Stomach (tissue), 9 donors: Measurements from ENCODE around the gene EIPR1. TPM values are rescaled to one million over a fixed set of nuclear protein-coding genes. Genes with fewer than 3 reads are reported as not detected.

Experiments used
- DNase-seq, 2 donors: peaks; one replicate each; pipeline versions ENCODE4 v3.0.0 to v3.0.0-alpha.2; 2013 to 2019
- H3K27ac ChIP-seq, 5 donors: fragments of 200-600 bp in 4 of 5; sonication (generic) in 4 of 5; one replicate each; pipeline ENCODE4 v1.5.1; 2013 to 2019; ENCODE audit warnings: mild to moderate bottlenecking in 1 of 5, moderate library complexity in 1 of 5
- H3K27me3 ChIP-seq, 3 donors: fragments of 200-600 bp; sonication (generic); one replicate each; pipeline ENCODE4 v1.5.1; 2017 to 2019; ENCODE audit warnings: mixed run types in 1 of 3
- H3K36me3 ChIP-seq, 4 donors: fragments of 200-600 bp; sonication (generic); 1 replicate in 3 of 4; 2 replicates in 1 of 4; pipeline ENCODE4 v1.5.1; 2016 to 2019
- H3K4me1 ChIP-seq, 4 donors: fragments of 200-600 bp; sonication (generic); one replicate each; pipeline ENCODE4 v1.5.1; 2016 to 2019
- H3K4me3 ChIP-seq, 4 donors: fragments of 200-600 bp; sonication (generic) in 3 of 4; one replicate each; pipeline ENCODE4 v1.5.1; 2016 to 2019; ENCODE audit warnings: mild to moderate bottlenecking in 1 of 4
- H3K9me3 ChIP-seq, 4 donors: fragments of 200-600 bp; sonication (generic); one replicate each; pipeline ENCODE4 v1.5.1; 2016 to 2019
- EP300 ChIP-seq: sonication (generic); formaldehyde crosslinking; IDR thresholded peaks from one replicate; pipeline ENCODE4 v1.6.1; 2017; ENCODE audit warnings: antibody characterized with exemption
- POLR2A ChIP-seq, 4 donors: fragments of 450-650 bp; IDR thresholded peaks; one replicate each; pipeline ENCODE4 v1.6.1; 2016; ENCODE audit warnings: antibody characterized with exemption in 4 of 4, control low read depth in 2 of 4, mild to moderate bottlenecking in 1 of 4, moderate library complexity in 1 of 4
- POLR2AphosphoS5 ChIP-seq, 3 donors: sonication (generic); formaldehyde crosslinking; IDR thresholded peaks; one replicate each; pipeline ENCODE4 v1.6.1; 2016; ENCODE audit warnings: antibody characterized with exemption in 3 of 3
- WGBS, 5 donors: extraction: QIAGEN DNeasy Blood & Tissue Kit in 3 of 5; methylation state at CpG; one replicate each; pipeline versions ENCODE4 v1.1.5 to v1.1.7; 2013 to 2018; 5-methylcytosine and 5-hydroxymethylcytosine counted together
- intact Hi-C: fragments of 100-400 bp; cut with DNase I; formaldehyde crosslinking; loops from one replicate; pipeline ENCODE4 v1.15.1; 2023; ENCODE audit warnings: low total_unique reads
- polyA plus RNA-seq, 3 donors: library from polyadenylated mRNA; stranded (reverse); fragments of 200-250 nt; gene quantifications; one replicate each; pipeline ENCODE4 v1.2.3, GENCODE V29; 2013
- total RNA-seq, 5 donors: library from RNA; depleted of rRNA; stranded (reverse); fragments of >200 nt; gene quantifications; one replicate each; pipeline versions ENCODE4 v1.1.0 to v1.2.3, GENCODE V29; 2014 to 2016
- TF ChIP-seq, protein P1 (sequence below), 7 experiments: fragments of 450-650 bp in 4 of 7; fragments of 200-600 bp in 3 of 7; sonication (generic) in 3 of 7; IDR thresholded peaks; one replicate each; pipeline ENCODE4 v1.5.1; 2016 to 2019; ENCODE audit warnings: antibody characterized with exemption in 7 of 7, control low read depth in 2 of 7, mild to moderate bottlenecking in 1 of 7
- donor health status: healthy with polysubstance abuse.
- donor health status: Bipolar disorder and iron deficiency.
- donor health status: healthy.

EIPR1 gene
- total and polyA plus RNA-seq, 8 donors = 1.2 to 39.4 (median 12.7) TPM

DNA sequence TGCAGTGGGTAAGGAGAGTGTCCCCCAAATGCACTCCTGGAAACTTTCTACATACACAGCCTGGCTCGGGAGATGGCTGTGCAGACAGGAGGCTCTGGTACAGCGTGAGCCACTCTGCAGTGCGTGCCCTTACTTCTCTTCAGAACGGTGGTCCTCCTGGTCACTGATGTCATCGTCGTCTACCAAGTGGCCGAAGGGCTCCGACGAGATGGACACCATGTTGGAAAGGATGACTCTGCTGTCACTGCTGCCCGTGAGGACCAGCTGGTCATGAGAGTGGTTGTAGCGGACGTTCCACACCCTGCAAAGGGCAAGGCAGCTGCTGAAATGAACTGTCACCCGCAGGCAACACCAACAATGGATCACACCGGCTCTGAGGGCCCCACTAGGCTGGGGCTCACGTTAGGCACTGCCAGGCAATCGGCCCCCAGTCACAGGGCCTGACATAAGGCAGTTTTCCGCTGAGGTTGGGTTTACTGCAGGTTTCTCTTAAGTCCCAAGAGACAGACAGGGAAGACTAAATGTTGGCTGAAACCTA, 185.3 kb downstream of the EIPR1 start:
- no peak for DNase-seq
- no peaks in the 10 kb centered on the region for H3K9me3 ChIP-seq
- no peaks in the 10 kb centered on the region for H3K4me1 ChIP-seq
- intact Hi-C loops = no loop called here
- TF ChIP-seq, protein P1, sequence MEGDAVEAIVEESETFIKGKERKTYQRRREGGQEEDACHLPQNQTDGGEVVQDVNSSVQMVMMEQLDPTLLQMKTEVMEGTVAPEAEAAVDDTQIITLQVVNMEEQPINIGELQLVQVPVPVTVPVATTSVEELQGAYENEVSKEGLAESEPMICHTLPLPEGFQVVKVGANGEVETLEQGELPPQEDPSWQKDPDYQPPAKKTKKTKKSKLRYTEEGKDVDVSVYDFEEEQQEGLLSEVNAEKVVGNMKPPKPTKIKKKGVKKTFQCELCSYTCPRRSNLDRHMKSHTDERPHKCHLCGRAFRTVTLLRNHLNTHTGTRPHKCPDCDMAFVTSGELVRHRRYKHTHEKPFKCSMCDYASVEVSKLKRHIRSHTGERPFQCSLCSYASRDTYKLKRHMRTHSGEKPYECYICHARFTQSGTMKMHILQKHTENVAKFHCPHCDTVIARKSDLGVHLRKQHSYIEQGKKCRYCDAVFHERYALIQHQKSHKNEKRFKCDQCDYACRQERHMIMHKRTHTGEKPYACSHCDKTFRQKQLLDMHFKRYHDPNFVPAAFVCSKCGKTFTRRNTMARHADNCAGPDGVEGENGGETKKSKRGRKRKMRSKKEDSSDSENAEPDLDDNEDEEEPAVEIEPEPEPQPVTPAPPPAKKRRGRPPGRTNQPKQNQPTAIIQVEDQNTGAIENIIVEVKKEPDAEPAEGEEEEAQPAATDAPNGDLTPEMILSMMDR (IDR thresholded peaks at IDR 0.05) = no peak
- TF ChIP-seq EP300 (no peak), POLR2AphosphoS5 (IDR thresholded peaks at IDR 0.05) (no peak), POLR2A (IDR thresholded peaks at IDR 0.05) (no peak)
- H3K27ac ChIP-seq = no peak overlapping the region
- H3K27me3 ChIP-seq = no peaks in the 10 kb centered on the region
- peaks cover 10 to 88% (median 80%) of the 10 kb centered on the region in 4 donors for H3K36me3 ChIP-seq
- no peak overlapping the region for H3K4me3 ChIP-seq
- 92 to 98% (median 96%) methylated on average over 17 of the region's 17 CpGs for WGBS, 5 donors

DNA sequence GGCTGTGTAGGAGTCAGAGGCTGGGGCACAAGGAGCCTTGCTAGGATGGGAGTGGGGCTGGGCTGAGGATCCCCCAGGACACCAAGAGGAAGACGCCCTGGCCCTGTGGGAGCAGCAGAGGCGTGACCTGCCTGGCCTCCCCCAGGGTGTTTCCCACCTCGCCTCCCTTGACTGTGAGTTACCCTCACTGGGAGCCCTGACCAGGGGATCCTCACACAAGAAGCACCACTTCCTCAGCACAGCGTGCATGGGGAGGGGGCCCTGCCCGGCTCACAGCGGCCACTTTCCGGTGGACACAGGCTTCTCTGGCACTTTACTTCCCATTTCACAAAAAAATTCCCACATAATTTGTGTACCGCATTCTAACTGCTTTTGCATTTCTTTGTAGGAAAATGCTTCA, 187.7 kb downstream of the EIPR1 start:
- no peaks in the 10 kb centered on the region for H3K27me3 ChIP-seq
- 92 to 99% (median 94%) methylated on average over 7 to 8 of the region's 8 CpGs for WGBS, 5 donors
- no peaks in the 10 kb centered on the region for H3K4me1 ChIP-seq
- no peaks in the 10 kb centered on the region for H3K9me3 ChIP-seq
- DNase-seq = no peak
- intact Hi-C loops = no loop called here
- H3K4me3 ChIP-seq = no peak overlapping the region
- TF ChIP-seq, protein P1 (IDR thresholded peaks at IDR 0.05) = no peak
- no peak for TF ChIP-seq EP300
- no peak for TF ChIP-seq POLR2AphosphoS5 (IDR thresholded peaks at IDR 0.05)
- no peak for TF ChIP-seq POLR2A (IDR thresholded peaks at IDR 0.05)
- no peak overlapping the region for H3K27ac ChIP-seq
- peaks cover 10 to 88% (median 66%) of the 10 kb centered on the region in 4 donors for H3K36me3 ChIP-seq

DNA sequence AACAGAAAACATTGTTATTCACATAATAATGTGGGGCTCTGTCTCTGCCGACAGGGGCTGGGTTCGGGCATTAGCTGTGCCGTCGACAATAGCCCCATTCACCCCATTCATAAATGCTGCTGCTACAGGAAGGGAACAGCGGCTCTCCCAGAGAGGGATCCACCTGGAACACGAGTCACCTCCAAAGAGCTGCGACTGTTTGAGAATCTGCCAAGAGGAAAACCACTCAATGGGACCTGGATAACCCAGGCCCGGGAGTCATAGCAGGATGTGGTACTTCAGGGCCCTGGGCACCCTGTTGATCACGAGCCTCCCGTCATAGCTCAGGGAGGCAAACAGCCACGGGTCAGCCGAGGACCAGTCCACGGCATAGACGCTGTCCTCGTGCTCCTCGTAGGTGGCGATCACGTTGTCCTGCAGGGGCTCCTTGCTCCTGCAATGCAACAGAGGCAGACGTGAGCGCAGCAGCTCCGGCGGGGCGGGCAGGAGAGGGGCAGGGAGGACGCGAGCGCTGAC, 188.5 kb downstream of the EIPR1 start:
- no peaks in the 10 kb centered on the region for H3K27me3 ChIP-seq
- 84 to 91% (median 88%) methylated on average over 25 to 26 of the region's 26 CpGs for WGBS, 5 donors
- TF ChIP-seq POLR2A (IDR thresholded peaks at IDR 0.05) = no peak
- TF ChIP-seq POLR2AphosphoS5 (IDR thresholded peaks at IDR 0.05) = no peak
- TF ChIP-seq, protein P1 (IDR thresholded peaks at IDR 0.05) = no peak
- TF ChIP-seq EP300 = no peak
- H3K4me1 ChIP-seq = no peaks in the 10 kb centered on the region
- intact Hi-C loops = no loop called here
- DNase-seq = no peak
- H3K36me3 ChIP-seq = peaks cover 10 to 83% (median 62%) of the 10 kb centered on the region in 4 donors
- H3K4me3 ChIP-seq = no peak overlapping the region
- no peak overlapping the region for H3K27ac ChIP-seq
- H3K9me3 ChIP-seq = no peaks in the 10 kb centered on the region

DNA sequence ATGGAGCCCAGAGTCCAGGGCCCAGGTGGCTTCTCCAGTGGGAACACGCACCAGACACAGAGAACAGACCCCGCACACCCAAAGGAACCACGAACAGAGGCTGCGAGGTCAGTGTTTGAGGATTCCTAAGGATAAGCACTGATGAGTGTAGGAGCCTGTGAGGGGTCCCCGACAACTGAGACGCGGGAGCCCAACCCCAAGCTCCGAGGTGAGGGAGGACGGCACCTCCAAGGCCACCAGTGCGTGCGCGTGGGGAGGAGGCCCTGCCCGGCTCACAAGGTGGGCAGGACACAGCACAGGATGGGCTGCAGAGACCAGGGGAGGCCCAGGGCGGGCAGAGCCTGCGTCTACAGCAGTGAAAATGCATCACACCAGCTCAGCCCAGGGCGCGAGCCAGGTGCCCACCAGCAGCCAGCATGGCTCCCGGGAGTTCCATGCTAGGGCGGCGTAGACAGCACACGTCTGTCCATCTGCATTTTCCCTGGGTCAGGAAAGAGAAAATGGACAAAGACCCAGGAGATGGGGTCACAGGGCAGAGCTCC, 189.1 kb downstream of the EIPR1 start:
- H3K36me3 ChIP-seq = peaks cover 10 to 76% (median 60%) of the 10 kb centered on the region in 4 donors
- H3K27me3 ChIP-seq = no peaks in the 10 kb centered on the region
- no peak for DNase-seq
- H3K4me3 ChIP-seq = no peak overlapping the region
- 95 to 97% (median 97%) methylated on average over 20 to 21 of the region's 21 CpGs for WGBS, 5 donors
- intact Hi-C loops = no loop called here
- H3K27ac ChIP-seq = no peak overlapping the region
- H3K4me1 ChIP-seq = no peaks in the 10 kb centered on the region
- TF ChIP-seq POLR2AphosphoS5 (IDR thresholded peaks at IDR 0.05) (no peak), EP300 (no peak), POLR2A (IDR thresholded peaks at IDR 0.05) (no peak)
- TF ChIP-seq, protein P1 (IDR thresholded peaks at IDR 0.05) = no peak
- H3K9me3 ChIP-seq = no peaks in the 10 kb centered on the region
